HG03575 (cell line): ENCODE results near the gene RAPH1.
"Not testable (repeated sequence)": the region's sequence is repeated elsewhere in the genome, so short reads cannot be mapped to it uniquely, and the experiment has no call there.

ENCODE experiments used
- ATAC-seq: cut with Tn5 transposase; IDR thresholded peaks from one replicate; pipeline ENCODE4 v1.9.1; 2021; ENCODE audit not compliant: unreplicated experiment, insufficient number of reproducible peaks, low FRiP score; ENCODE audit errors: extremely low read depth

Gene RAPH1

DNA sequence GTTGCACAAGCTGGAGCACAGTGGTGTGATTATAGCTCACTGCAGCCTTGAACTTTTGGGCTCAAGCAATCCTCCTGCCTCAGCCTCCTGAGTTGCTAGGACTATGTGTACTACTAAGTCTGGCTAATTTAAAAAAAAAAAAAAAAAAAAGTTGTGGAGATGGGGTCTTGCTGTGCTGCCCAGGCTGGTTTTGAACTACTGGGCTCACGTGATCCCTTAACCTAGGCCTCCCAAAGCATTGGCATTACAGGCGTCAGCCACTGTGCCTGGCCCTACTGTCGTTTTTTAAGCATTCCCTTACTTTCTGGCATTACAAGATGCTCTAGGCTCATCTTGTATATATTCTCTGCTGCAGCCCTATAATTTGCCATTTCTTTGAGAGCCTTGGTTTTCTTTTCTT is 88.3 kb downstream of the RAPH1 start:
- ATAC-seq: no peak

DNA sequence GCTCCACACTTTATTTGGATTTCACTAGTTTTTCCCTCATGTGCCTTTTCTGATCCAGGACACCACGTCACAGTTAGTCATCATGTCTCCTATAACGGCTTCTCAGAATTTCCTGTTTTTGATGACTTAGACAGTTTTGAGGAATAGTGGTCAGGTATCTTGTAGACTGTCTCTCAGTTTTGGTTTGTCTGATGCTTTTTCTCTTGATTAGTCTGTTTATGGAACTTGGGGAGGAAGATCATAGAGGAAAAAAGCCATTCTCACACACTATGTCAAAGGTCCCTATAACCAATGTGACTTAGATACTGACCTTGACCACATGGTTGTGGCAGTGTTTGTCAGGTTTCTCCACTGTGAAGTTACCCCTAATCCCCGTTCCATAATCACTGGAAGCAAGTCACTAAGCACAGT is 89.0 kb downstream of the RAPH1 start:
- no peak for ATAC-seq

DNA sequence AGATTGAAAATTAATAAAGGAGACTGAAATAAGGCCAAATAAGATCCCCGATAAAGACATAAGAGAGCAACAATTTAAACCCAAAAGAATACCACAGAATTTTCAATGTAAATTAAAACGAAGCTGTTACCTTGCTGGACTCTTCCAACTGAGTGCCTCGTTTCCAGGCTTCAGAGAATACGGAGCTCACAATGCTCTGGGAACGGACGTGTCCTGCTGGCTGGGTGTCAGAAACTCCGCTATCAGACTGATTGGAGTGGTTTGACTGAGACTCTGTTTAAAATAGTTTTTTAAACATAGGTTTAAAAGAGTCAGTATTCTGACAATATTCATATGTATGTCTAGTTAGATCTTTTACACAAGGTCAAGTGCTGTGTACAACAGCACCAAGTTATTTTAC is 90.4 kb downstream of the RAPH1 start:
- ATAC-seq: no peak

DNA sequence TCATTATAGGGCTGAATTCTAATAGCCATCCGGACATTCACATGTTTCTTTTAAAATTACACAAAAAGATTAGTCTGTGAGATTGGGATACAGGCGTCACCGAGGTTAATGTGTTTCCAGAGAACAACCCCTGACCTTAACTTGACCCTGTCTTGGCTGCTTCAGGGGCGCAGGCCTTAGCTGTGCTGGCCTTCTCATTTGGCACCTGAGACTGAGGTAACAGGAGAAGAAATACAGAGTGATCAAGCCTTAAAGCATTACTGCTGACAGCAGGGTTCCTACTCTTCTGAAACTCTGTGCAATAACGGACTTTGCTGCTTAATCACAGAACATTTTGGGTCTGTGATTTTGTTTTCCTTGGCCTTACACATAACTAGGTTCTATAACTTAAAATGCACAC is 92.6 kb downstream of the RAPH1 start:
- no peak for ATAC-seq

DNA sequence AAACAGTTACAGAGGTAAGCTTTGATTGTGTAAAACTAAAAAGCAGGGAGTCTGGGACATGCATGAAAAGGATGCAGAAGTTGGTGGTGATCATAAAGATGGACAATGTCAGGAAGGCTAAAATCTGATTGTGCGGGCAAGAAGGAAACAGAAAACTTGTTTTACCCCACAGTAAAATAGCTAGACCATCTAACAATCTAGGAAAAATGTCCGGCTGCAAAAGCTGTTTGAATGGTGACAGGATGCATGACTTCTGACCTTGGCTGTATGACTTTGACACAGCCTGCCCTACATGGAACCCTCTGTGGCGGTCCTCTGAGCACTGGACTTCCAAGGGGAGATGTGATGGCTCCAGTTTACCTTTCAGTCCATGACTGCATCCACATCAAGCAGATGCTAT is 93.6 kb downstream of the RAPH1 start:
- ATAC-seq: no peak

DNA sequence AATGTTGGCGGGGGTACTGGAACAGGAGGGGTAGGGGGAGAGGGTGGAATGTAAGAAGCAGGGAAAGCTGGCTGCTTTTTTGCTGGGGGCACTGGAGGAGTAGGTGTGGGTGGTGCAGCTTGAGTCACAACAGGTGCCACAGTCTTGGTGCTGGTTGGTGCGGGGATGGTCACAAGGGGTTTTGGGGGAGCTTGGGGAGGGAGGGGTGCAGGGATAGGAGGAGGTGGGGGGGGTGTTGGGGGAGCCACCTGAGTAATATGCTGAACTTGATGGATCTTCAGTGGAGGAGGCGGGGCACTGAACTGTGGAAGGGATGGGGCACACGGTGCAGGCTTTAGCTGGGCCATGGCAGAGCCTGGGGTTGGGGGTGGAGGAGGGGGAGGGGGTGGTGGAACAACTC is 94.4 kb downstream of the RAPH1 start:
- no peak for ATAC-seq

DNA sequence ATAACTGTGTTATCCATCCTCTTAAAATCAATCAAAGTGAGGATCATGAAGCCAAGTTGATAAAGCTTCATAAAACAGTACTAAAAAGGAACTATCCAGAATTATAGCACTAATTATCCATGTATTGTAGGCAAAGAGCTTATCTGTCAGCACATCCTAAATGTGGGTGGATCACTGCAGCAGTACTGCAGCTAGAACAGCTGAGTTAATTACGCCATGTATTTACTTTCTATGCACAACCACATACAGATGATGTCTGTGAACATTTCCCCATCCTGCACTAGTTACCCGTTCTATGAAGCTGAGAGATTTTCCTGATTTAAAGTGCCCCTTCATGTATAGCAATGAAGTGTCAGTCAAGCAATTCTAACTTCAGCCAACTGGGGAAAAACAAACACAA is 96.6 kb downstream of the RAPH1 start:
- no peak for ATAC-seq

DNA sequence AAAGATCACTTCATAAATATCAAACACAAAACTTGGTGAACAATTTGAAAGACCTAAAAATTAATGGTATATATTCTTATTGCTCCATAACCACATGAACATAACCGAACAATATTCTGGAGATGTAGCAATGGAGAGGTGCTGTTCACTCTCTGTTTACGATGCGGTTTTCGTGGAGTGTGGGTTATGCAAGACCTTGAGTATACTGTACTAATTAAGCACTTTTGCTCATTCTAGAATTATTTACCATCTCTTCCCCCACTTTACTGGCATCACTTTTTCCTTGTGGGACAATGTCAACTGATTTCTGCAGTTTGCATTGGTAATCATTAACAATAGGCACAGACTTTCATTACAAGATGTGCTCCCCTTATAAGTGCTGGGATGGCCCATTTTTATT is 97.6 kb downstream of the RAPH1 start:
- ATAC-seq: no peak

DNA sequence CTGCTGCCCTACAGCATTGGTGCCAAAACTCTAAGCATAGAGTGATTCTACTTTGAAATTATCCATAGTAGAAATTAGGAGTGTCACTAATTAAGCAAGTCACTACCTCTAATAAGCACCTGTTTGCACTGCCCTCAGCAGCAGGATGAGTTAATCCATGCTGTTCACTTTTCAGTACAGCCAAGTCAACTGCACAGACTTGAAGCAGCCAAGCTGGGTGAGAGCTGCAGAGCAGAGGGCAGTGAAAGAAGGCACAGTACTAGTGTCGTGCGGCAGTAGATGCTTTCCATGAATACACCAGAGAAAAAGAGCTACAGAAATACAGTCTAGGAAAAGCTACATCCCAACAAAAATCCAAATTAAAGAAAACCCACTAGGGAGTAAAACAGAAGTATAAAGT is 98.6 kb downstream of the RAPH1 start:
- no peak for ATAC-seq

DNA sequence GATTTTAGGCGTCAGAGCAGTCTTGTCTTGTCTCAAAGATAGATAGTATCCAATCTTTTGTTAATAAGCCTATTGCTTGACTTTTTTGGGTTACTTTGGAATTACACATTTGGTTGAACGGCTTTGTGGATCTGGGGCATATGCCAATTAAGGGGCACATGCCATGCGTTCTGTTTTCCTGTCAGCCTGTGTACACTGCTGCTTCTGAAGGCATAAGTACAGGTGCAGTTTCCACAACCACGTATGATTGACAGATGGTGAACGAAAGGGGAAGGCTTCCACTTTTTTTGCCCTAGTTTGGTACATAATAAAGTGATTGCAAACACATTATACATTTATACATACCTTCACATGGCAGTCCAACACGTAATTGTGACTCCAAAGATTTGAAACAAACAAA is 102.3 kb downstream of the RAPH1 start:
- ATAC-seq: no peak

DNA sequence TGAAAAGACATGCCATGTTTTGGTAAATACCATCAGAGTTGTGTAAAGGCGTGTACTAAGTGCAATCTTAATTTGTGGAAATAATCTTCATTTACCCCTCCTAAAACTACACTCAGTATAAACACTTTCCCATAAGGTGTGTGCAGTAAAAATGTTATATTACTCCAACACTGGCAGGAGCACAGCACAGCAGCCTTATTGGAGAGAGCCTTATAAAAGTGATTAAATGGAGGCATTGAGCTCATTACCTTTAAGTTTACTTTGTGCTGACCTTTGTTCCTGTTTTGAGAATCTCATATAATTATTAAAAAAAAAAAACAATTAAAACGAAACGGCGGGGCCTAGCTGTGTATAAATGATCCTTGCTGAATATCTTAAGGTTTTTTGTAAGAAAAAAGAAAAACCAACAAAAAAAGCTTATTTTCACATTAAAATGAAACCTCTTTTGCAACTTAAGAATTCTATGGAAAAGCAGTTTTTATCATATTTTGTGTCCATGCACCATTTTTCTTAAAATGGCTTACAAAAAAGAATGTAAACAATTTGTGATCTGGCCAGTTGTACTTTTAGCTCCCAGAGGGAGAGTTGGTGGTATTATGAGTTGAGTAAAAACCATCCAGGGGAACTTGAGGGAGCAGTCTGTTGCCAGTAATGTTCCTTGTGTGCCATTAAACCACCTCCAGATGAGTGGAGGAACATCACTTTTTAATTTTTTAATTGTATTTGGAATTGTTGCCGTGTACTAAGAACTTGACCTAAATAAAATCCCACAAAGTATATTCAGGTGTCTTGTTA is 103.5 kb downstream of the RAPH1 start:
- ATAC-seq: no peak

DNA sequence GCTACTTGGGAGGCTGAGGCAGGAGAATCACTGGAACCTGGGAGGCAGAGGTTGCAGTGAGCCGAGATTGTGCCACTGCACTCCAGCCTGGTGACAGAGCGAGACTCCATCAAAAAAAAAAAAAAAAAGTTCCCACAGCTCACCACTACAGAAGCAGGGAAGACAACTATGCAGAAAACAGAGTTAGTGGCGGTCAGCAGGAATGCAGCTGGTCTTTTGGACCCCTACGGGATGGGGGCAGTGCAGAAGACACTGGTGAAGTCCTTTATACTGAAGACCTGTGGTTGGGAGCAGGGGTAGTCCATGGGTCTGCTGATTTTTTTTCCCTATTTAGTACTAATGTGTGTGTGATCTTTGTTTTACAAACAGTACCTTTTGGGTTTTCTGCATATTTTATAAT is 105.5 kb downstream of the RAPH1 start:
- ATAC-seq: not testable (repeated sequence)

DNA sequence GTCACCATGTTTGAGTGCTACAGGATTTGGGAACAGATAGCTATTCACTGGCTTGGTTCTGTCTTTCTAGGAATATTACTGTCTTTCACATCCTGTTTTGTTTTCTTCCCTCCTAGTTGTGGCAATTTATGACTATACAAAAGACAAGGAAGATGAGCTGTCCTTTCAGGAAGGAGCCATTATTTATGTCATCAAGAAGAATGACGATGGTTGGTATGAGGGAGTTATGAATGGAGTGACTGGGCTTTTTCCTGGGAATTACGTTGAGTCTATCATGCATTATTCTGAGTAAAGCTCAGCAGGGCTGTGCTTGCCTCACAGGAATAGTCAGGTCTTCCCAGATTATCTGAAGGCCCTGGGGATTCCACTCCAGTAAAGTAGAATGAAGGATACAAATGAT is 108.0 kb downstream of the RAPH1 start:
- ATAC-seq: no peak

DNA sequence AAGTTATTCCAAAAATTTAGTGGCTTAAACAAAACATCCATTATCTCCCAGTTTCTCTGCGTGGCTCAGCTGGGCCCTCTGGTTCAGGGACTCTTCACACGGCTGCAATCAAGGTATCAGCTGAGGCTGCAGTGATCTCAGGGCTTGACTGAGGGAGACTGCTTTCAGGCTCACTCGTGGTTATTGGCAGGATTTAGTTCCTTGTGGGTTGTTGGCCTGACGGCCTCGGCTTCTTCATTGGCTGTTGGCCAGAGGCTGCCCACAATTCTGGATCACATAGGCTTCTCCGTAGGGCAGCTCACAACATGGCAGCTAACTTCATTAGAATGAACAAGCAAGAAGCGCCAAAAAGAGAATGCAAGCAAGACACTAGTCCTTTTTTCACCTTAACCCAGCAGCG is 116.8 kb downstream of the RAPH1 start:
- no peak for ATAC-seq

DNA sequence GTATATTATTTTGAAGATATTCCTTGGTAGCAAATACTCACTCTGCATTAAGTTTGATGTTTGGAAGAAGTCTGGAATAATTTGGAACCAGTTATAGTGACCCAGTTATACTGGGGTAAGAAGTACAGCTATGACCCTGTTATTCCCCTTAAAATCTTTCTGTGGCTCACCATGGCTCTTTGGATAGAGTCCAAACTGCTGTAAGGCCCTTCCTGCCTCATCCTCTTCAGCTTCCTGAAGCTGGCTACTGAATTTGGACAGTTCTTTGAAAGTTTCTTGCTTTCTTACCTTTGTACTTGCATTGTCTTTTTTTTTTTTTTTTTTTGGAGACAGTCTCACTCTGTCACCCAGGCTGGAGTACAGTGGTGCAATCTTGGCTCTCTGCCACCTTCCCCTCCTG is 121.3 kb downstream of the RAPH1 start:
- no peak for ATAC-seq

DNA sequence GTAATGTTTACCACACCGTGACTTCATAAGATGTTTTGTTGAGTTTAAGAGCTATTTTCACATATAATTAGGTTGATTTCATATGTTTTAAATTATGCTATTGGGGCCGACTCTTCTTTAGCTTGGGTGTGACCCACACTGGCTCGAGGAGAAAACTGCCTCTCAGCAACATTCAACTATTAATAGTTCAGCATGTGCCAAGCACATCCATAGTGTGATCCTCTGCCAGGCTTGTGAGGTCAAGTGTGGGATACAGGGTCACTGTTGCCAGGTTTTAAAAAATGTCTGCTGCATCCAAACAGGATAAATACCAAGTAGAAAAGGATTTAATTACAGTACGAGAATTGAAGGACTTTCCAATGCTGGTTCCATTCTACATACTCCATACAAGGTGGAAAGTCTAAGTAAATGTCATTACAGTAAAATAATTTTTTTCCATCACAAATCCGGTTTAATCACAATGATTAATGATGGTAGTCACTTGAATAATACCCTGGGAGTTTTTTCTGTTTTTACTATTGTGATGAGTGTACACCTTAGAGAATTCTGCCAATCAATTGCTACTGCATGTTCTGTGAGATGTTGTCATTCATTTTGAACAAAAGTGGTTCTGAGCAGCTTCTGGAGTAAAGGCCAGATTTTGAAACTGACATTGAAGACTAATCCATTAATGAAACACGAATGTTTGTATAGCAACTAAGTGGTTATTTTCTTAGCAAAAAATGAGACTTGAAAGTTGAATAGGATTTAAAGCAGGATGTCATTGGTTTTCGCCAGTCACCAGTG is 122.4 kb downstream of the RAPH1 start:
- ATAC-seq: no peak

DNA sequence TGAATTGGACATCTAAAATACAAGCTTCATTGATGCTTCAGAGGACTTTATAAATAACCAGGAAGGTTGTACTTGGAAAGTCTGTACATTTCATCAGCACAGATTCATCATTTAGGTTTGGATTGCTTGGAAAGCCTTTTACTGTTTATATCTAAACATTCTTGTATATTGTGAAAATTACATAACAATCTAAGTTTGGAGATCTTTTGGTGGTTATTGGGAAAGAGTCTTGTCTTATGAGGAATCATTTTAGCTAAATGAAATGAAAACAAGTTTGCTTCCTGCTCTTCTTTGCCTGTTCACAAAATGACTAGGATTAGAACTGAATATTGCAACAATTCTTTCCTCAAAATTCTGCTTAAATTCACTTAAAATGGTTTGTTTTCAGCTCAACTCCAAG is 127.6 kb downstream of the RAPH1 start:
- ATAC-seq: no peak

DNA sequence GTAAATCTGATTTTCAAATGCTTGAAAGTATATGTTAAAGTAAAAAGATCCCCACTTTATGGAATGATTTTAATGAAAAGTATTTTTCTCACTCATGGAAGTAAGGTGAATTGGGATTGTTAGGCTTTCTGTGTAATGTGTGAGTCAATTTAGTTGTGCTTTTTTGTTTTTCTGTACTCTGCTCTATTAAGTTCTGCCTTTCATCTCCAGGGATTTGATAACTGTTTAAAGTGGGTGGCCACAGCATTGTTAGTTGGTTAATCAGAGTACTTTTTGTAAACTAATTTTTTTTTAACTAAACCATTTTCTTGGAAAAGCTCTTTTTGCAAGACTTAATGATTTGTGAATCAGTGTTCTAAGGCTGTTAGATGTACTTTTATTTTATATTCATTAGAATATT is 130.1 kb downstream of the RAPH1 start:
- no peak for ATAC-seq

DNA sequence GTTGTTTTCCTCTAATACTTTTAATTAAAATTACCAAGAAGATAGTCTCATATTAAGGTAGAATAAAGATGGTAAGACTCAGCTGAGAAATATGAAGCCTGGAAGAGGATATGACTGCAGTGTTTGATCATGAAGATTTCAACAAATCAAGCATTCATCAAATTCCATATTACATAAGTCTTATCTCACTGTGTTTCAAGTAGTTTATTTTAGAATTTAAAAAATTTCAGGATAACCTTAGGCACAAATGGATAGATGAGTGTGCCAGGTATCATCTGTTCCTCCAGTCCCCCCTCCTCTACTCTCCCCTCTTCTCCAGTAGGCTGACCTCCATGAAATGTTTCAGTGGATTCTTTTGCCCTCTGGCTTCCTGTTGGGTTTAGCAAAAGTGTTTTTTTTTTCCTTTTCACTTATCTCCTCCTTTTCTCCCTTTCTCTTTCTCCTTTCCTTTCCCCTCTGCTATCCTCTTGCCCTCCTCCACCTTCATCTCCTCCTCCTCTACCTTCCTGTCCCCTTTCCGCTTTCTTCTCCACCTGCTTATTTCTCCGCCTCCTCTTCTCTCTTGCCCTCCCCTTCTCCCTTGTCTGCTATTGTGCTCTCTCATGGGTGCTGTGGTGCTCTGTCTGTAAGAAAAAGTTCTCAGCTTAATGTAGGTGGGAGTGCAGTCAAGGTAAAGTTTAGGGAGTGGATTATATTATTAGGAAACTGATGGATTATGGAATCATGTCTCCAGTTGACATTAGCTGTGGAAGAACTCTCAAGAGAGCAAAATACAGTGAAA is 134.1 kb downstream of the RAPH1 start:
- no peak for ATAC-seq

DNA sequence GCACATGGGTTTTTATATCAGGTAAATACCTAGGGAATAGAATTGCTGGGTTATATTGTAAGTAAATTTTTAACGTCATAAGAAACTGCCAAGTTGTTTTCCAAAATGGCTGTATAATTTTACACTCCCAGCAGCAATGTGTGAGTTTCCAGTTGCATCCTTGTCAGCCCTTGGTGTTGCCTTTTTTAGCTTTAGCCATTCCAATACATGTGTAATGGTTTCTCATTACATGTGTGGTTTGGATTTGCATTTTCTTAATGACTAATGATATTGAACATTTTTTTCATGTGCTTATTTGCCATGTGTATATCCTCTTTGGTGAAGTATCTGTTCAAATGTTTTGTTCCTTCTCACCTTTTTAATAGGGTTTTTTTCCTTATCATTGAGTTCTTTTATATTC is 136.1 kb downstream of the RAPH1 start:
- ATAC-seq: no peak
